GM12873 (cell line): ENCODE data around the gene SLC25A41.

Source experiments
- CTCF ChIP-seq: IDR thresholded peaks from 2 replicates; pipeline ENCODE4 v1.5.1; 2012; ENCODE audit warnings: low read depth, mild to moderate bottlenecking, moderate library complexity, low read length, control low read depth; ENCODE audit not compliant: insufficient read depth; ENCODE audit errors: missing control alignments

SLC25A41 gene

GRCh38 chr19:6459262-6460098 lies 25.9 kb upstream of the SLC25A41 start, which contains the start of gene SLC25A23:
Gene SLC25A23 (minus strand): TSS chr19:6459792. CDS start chr19:6459628, 164 bp downstream.
- TF ChIP-seq CTCF: no peak

GRCh38 chr19:6458695-6459261 lies 25.2 kb upstream of the SLC25A41 start:
- TF ChIP-seq CTCF: no peak

DNA sequence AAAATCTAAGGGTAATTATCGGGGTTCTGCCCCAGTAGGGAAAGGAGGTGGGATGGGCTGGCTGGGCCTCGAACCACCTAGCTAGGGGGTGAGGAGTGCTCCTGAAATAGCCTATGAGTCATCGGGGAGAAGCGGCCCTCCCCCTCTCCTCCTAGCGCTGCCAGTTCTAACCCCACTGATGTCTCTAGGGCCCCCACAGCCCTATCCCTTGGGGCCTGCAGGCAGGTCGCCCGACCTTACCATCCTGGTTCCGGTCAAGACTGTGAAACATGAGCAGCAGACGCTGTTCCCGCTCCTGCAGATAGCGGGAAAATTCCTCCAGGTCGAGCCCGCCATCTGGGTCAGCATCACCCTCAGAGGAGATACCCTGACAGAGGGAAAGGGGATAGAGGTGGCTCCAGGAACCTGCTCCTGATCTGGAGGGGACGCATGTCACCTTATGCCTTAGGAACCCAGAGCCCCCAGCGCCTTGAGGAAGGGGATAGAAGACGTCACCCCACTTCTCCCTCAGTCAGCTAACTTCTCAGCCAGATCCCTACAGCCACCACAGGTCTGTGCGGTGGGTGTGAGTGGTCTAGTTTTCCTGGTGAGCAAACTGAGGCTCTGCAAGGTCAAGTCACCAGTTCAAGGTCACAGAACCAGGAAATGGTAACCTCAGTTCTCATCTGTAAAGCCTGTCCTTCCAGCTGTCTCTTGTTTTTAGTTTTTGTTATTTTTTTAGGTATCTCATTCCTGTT lies 24.6 kb upstream of the SLC25A41 start:
- TF ChIP-seq CTCF: no peak

DNA sequence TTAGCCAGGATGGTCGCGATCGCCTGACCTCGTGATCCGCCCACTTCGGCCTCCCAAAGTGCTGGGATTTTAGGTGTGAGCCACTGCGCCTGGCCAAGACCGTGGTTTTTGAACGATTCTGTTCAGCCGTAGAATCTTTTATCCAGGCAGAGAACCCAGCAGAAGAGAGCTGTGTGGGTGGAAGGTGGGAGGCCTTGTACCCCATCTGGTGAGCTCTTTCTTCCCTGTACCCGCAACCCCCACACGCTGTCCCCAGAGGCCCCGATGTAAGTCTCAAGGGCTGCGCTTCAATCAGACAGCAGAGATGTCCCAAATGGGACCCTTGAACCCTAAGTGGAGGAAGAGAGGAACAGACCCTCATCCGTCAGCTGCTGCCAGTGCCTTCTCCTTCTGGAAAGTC lies 22.4 kb upstream of the SLC25A41 start:
- no peak for TF ChIP-seq CTCF

GRCh38 chr19:6453951-6454565 lies 20.5 kb upstream of the SLC25A41 start:
- TF ChIP-seq CTCF: no peak

DNA sequence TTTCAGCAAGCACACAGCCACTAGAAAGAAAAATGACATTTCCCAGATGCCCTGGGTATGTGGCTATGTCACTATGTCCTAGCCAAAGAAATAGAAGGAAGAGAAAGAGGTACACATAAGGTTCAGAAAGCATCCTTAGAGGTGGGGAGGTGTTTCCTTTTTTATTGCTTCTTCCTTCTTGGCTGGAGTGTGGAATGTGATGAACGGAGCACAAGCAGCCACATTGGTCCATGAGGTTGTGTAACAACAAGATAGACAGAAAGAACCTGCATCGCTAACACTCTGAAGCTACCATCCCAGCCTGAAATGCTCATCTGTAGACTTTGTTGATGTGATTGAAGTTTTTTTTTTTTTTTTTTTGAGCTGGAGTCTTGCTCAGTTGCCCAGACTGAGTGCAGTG lies 19.3 kb upstream of the SLC25A41 start:
- TF ChIP-seq CTCF: no peak

DNA sequence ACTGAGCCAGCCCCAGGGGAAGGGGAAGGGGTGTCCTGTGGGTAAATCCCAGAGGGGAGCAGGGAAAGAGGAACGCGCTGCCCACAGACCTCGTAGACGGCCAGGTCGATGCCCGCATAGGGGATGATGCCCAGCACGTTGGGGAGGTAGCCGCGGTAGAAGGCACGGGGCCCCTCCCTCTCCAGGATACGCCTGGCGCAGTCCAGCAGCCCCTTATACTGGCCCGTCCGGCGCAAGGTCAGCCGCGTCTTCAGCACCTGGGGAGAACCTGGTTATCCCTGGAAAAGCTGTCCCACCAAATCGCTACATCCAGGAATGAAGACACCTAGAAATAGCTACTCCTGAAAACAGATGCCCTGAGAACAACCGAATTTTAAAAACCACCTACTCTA lies 18.7 kb upstream of the SLC25A41 start:
- no peak for TF ChIP-seq CTCF
